SU-DHL-6 (cell line): ENCODE data around the gene SEMA5A.

Source experiments
- H2AFZ ChIP-seq: fragments of 200-600 bp; sonication (generic); 2 replicates; pipeline ENCODE4 v1.6.1; 2014; ENCODE audit warnings: low read depth, mild to moderate bottlenecking, moderate library complexity, mixed read lengths, antibody characterized with exemption, low read length; ENCODE audit not compliant: severe bottlenecking
- H3F3A ChIP-seq: fragments of 200-600 bp; shearing (Covaris generic); 2 replicates; pipeline ENCODE4 v1.6.0; 2016; ENCODE audit warnings: antibody characterized with exemption, mild to moderate bottlenecking; ENCODE audit not compliant: insufficient read depth
- H3K27ac ChIP-seq: fragments of 200-600 bp; sonication (generic); 2 replicates; pipeline ENCODE4 v1.5.1; 2016; ENCODE audit warnings: low read depth, mild to moderate bottlenecking, low read length, moderate library complexity, mixed read lengths
- H3K27me3 ChIP-seq: fragments of 200-600 bp; sonication (generic), shearing (Covaris generic); 2 replicates; pipeline ENCODE4 v1.6.0; 2014; ENCODE audit warnings: mild to moderate bottlenecking, low read length
- H3K36me3 ChIP-seq: fragments of 200-600 bp; sonication (generic); 2 replicates; pipeline ENCODE4 v1.6.1; 2014; ENCODE audit warnings: mild to moderate bottlenecking, low read length, mixed read lengths
- H3K4me2 ChIP-seq: fragments of 300-600, 200-600 bp; shearing (Covaris generic), sonication (generic); 2 replicates; pipeline ENCODE4 v1.6.0; 2014; ENCODE audit warnings: low read length, low read depth, mild to moderate bottlenecking; ENCODE audit not compliant: poor library complexity, severe bottlenecking
- H3K4me3 ChIP-seq: fragments of 200-600 bp; sonication (generic); 2 replicates; pipeline ENCODE4 v1.5.1; 2014; ENCODE audit warnings: antibody characterized with exemption, low read length, mild to moderate bottlenecking, mixed read lengths; ENCODE audit not compliant: insufficient read depth, poor library complexity, severe bottlenecking
- H3K79me2 ChIP-seq: fragments of 200-600 bp; sonication (generic); 2 replicates; pipeline ENCODE4 v1.6.1; 2014; ENCODE audit warnings: mild to moderate bottlenecking, low read length, moderate library complexity; ENCODE audit not compliant: insufficient read depth
- H3K9ac ChIP-seq: fragments of 200-600 bp; sonication (generic); 2 replicates; pipeline ENCODE4 v1.7.0; 2014; ENCODE audit warnings: mild to moderate bottlenecking, low read length
- H3K9me2 ChIP-seq: fragments of 200-600 bp; sonication (generic); replicated peaks from 2 replicates; pipeline ENCODE4 v1.6.1; 2014; ENCODE audit warnings: low read length; ENCODE audit not compliant: insufficient read depth
- H3K9me3 ChIP-seq: fragments of 200-600 bp; sonication (generic); 2 replicates; pipeline ENCODE4 v1.6.1; 2014; ENCODE audit warnings: low read length, mixed read lengths; ENCODE audit not compliant: insufficient read depth
- H4K20me1 ChIP-seq: fragments of 200-600 bp; sonication (generic); 2 replicates; pipeline ENCODE4 v1.6.1; 2014; ENCODE audit warnings: low read depth, mild to moderate bottlenecking, antibody characterized with exemption, low read length, moderate library complexity, mixed read lengths
- EZH2phosphoT487 ChIP-seq: fragments of 200-600 bp; sonication (generic), shearing (Covaris generic); conservative IDR thresholded peaks from 2 replicates; pipeline ENCODE4 v1.6.1; 2018; ENCODE audit warnings: mild to moderate bottlenecking, antibody characterized with exemption, low read length, moderate library complexity, mixed read lengths
- TF ChIP-seq, protein P1 (sequence below): fragments of 200-600 bp; sonication (generic); IDR thresholded peaks from one replicate; pipeline ENCODE4 v1.5.1; 2017; ENCODE audit warnings: antibody characterized with exemption, mild to moderate bottlenecking, low read length, moderate library complexity; ENCODE audit not compliant: insufficient read depth, poor library complexity, severe bottlenecking

Gene SEMA5A

GRCh38 chr5:9316733-9317132 lies 229.1 kb downstream of the SEMA5A start:
- Histone ChIP-seq H3K27me3 (no peaks in the 10 kb centered on the region), H3K9me3 (no peaks in the 10 kb centered on the region), H3K36me3 (no peaks in the 10 kb centered on the region), H3K9me2 (no peaks in the 10 kb centered on the region), H2AFZ (no peak overlapping the region), H3K4me3 (no peak overlapping the region), H4K20me1 (no peaks in the 10 kb centered on the region), H3K4me2 (no peak overlapping the region), H3K79me2 (no peaks in the 10 kb centered on the region), H3F3A (no peaks in the 10 kb centered on the region), H3K27ac (no peak overlapping the region), H3K9ac (no peak overlapping the region)
- no peak for TF ChIP-seq EZH2phosphoT487
- TF ChIP-seq, protein P1, sequence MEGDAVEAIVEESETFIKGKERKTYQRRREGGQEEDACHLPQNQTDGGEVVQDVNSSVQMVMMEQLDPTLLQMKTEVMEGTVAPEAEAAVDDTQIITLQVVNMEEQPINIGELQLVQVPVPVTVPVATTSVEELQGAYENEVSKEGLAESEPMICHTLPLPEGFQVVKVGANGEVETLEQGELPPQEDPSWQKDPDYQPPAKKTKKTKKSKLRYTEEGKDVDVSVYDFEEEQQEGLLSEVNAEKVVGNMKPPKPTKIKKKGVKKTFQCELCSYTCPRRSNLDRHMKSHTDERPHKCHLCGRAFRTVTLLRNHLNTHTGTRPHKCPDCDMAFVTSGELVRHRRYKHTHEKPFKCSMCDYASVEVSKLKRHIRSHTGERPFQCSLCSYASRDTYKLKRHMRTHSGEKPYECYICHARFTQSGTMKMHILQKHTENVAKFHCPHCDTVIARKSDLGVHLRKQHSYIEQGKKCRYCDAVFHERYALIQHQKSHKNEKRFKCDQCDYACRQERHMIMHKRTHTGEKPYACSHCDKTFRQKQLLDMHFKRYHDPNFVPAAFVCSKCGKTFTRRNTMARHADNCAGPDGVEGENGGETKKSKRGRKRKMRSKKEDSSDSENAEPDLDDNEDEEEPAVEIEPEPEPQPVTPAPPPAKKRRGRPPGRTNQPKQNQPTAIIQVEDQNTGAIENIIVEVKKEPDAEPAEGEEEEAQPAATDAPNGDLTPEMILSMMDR: no peak

DNA sequence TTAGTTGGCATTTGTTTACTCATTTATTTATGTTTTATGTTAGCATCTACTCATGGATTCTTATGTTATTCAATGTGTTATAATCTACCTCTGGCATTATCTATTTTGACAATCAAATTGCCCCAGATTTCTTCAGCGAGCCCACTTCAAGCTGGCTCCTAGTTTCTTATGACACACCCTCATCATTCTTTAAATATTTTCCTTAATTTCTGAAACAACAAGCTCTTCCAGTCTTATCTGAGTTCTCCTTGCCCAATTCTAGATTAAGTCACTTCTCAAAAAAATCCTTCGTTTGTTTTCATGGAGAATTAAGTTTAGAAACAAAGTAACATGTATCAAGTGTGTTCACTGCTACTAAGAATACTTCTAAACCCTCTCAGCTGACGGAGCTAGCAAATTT lies 229.8 kb downstream of the SEMA5A start:
- Histone ChIP-seq H4K20me1 (no peaks in the 10 kb centered on the region), H3K27me3 (no peaks in the 10 kb centered on the region), H3K9ac (no peak overlapping the region), H3K9me3 (no peaks in the 10 kb centered on the region), H3K4me3 (no peak overlapping the region), H3K4me2 (no peak overlapping the region), H2AFZ (no peak overlapping the region), H3K27ac (no peak overlapping the region), H3K79me2 (no peaks in the 10 kb centered on the region), H3F3A (no peaks in the 10 kb centered on the region), H3K9me2 (no peaks in the 10 kb centered on the region), H3K36me3 (no peaks in the 10 kb centered on the region)
- TF ChIP-seq, protein P1: no peak
- no peak for TF ChIP-seq EZH2phosphoT487

DNA sequence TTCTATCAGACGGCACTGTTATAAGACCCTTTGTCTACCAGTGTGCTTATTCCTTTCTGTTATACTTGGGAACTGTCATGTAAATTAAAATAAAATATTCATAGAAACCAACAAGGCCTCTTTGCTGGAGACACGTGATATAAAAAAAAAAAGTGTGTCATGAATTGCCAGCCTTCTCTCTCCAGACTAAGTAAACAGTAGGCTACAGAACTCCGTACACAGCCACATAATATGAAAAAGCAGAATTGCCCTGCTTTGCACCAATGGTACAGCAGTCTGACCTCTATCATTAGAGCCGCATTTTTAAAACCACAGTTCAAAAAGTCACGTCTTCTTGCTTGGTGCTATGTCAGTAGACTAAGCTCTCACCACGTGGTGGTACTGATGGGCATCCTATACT lies 231.3 kb downstream of the SEMA5A start:
- Histone ChIP-seq H3K79me2 (no peaks in the 10 kb centered on the region), H3K4me3 (no peak overlapping the region), H3K9me3 (no peaks in the 10 kb centered on the region), H3K27ac (no peak overlapping the region), H3K36me3 (no peaks in the 10 kb centered on the region), H3K27me3 (no peaks in the 10 kb centered on the region), H3K4me2 (no peak overlapping the region), H3K9me2 (no peaks in the 10 kb centered on the region), H2AFZ (no peak overlapping the region), H3K9ac (no peak overlapping the region), H4K20me1 (no peaks in the 10 kb centered on the region), H3F3A (no peaks in the 10 kb centered on the region)
- no peak for TF ChIP-seq EZH2phosphoT487
- TF ChIP-seq, protein P1: no peak
